NCI-H82 treated with DMSO at 0.1 percent for 48 hours (cell line): Measurements from ENCODE around the gene HEBP2.
"Not testable (repeated sequence)": the region's sequence is repeated elsewhere in the genome, so short reads cannot be mapped to it uniquely, and the experiment has no call there.

ENCODE experiments used
- DNase-seq: peaks from one replicate; lab custom pipeline; 2025; ENCODE audit not compliant: unreplicated experiment; lab: John Stamatoyannopoulos, UW

Gene HEBP2

GRCh38 chr6:138403801-138404665 is at the start of gene HEBP2:
TSS of gene HEBP2 (plus strand) at chr6:138404223. CDS start at chr6:138404496, 273 bp downstream.
- DNase-seq: peak; percentile 91

- DNase-seq: no peak
Measured at GRCh38 chr6:138357928-138358327, 46.1 kb upstream of the HEBP2 start.

- not testable (repeated sequence) for DNase-seq
Measured at GRCh38 chr6:138368684-138369083, 35.3 kb upstream of the HEBP2 start.

GRCh38 chr6:138370631-138371451 is 33.2 kb upstream of the HEBP2 start:
- DNase-seq: no peak

- DNase-seq: no peak
Measured at GRCh38 chr6:138371452-138371711, 32.6 kb upstream of the HEBP2 start.

- peak; percentile 26 for DNase-seq
Measured at GRCh38 chr6:138371720-138372119, 32.3 kb upstream of the HEBP2 start.

- no peak for DNase-seq
Measured at GRCh38 chr6:138372711-138373463, 31.1 kb upstream of the HEBP2 start.

GRCh38 chr6:138374230-138374629 is 29.8 kb upstream of the HEBP2 start:
- DNase-seq: no peak

- no peak for DNase-seq
Measured at GRCh38 chr6:138374815-138375214, 29.2 kb upstream of the HEBP2 start.

GRCh38 chr6:138377042-138377441 is 27.0 kb upstream of the HEBP2 start:
- DNase-seq: no peak

- no peak for DNase-seq
Measured at GRCh38 chr6:138377844-138378243, 26.2 kb upstream of the HEBP2 start, which contains the start of gene SMIM28. TSS of gene SMIM28 (plus strand) at chr6:138377905. CDS start at chr6:138378073, 168 bp downstream.

- DNase-seq: no peak
Measured at GRCh38 chr6:138378463-138378862, 25.6 kb upstream of the HEBP2 start.

- no peak for DNase-seq
Measured at GRCh38 chr6:138382498-138383265, 21.3 kb upstream of the HEBP2 start.

- peak; percentile 27 for DNase-seq
Measured at GRCh38 chr6:138383776-138384175, 20.2 kb upstream of the HEBP2 start.

- no peak for DNase-seq
Measured at GRCh38 chr6:138386897-138387296, 17.1 kb upstream of the HEBP2 start.

- DNase-seq: no peak
Measured at GRCh38 chr6:138387577-138388368, 16.2 kb upstream of the HEBP2 start.

- DNase-seq: no peak
Measured at GRCh38 chr6:138389551-138389950, 14.5 kb upstream of the HEBP2 start.

GRCh38 chr6:138393871-138394783 is 9.9 kb upstream of the HEBP2 start:
- no peak for DNase-seq

GRCh38 chr6:138396709-138397108 is 7.3 kb upstream of the HEBP2 start:
- DNase-seq: no peak
